Urinary bladder (tissue), 4 donors: ENCODE data around the gene PPP2R2D. TPM values are rescaled to one million over a fixed set of nuclear protein-coding genes. Genes with fewer than 3 reads are reported as not detected.
"Not testable (repeated sequence)": the region's sequence is repeated elsewhere in the genome, so short reads cannot be mapped to it uniquely, and the experiment has no call there.

Source experiments
- DNase-seq: peaks from one replicate; pipeline ENCODE4 v3.0.0-alpha.2; 2015; ENCODE audit errors: extremely low spot score
- H3K27ac ChIP-seq: one replicate; pipeline ENCODE4 v1.5.1; 2013; ENCODE audit warnings: low read depth, mild to moderate bottlenecking, moderate library complexity
- H3K36me3 ChIP-seq: one replicate; pipeline ENCODE4 v1.6.1; 2013; ENCODE audit warnings: mild to moderate bottlenecking, moderate library complexity; ENCODE audit not compliant: insufficient read depth
- H3K4me1 ChIP-seq: one replicate; pipeline ENCODE4 v1.6.1; 2013; ENCODE audit warnings: mild to moderate bottlenecking, moderate library complexity; ENCODE audit not compliant: insufficient read depth
- H3K4me3 ChIP-seq: one replicate; pipeline ENCODE4 v1.5.1; 2013; ENCODE audit warnings: low read depth, low read length
- WGBS: extraction: QIAGEN DNeasy Blood & Tissue Kit; methylation state at CpG from one replicate; pipeline ENCODE4 v1.1.7; 2013; 5-methylcytosine and 5-hydroxymethylcytosine counted together
- polyA plus RNA-seq: library from polyadenylated mRNA; stranded (reverse); fragments of 200-250 nt; gene quantifications from one replicate; pipeline ENCODE4 v1.2.3, GENCODE V29; 2013
- total RNA-seq: library from RNA; depleted of rRNA; stranded (reverse); fragments of >200 nt; gene quantifications from one replicate; pipeline ENCODE4 v1.2.3, GENCODE V29; 2014
- donor health status: healthy with polysubstance abuse.
- donor health status: healthy.

Gene PPP2R2D
- total and polyA plus RNA-seq, 2 donors = 25.1 to 44.7 TPM

DNA sequence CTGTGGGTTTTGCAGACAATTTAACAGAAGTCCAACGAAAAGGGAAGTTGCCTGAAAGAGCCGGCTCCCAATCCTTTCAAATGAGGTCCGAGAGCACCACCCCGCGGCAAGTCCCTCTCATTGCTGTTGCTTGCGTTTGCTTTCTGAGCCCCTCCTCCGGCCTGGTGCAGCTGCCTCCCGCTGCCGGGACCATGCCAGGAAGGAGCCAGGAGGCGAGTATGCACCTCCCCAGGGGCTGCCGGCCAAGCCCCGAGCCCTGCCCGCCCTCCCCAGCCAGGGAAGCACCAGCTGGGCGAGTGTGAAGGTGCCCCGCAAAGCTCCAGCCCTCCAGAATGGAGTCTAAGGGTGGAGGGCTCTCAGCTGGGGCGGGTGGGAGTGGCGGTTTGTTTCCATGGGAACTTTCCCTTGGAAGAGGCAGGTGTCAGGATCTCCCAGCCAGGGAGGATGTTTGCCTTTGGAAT is 25.8 kb upstream of the PPP2R2D start:
- no peak overlapping the region for H3K4me3 ChIP-seq
- DNase-seq = peak; percentile 67
- H3K27ac ChIP-seq = no peak overlapping the region
- no peaks in the 10 kb centered on the region for H3K4me1 ChIP-seq
- WGBS = 3% methylated on average over 17 of the region's 17 CpGs
- H3K36me3 ChIP-seq = no peaks in the 10 kb centered on the region

- Histone ChIP-seq H3K27ac (no peak overlapping the region), H3K4me3 (no peak overlapping the region), H3K4me1 (no peaks in the 10 kb centered on the region), H3K36me3 (no peaks in the 10 kb centered on the region)
- no peak for DNase-seq
- WGBS = 57% methylated on average over 10 of the region's 10 CpGs
These were observed 25.3 kb upstream of the PPP2R2D start for GRCh38 chr10:131875501-131875900.

- no peaks in the 10 kb centered on the region for H3K36me3 ChIP-seq
- H3K4me1 ChIP-seq = no peaks in the 10 kb centered on the region
- H3K27ac ChIP-seq = no peak overlapping the region
- 53% methylated on average over 10 of the region's 10 CpGs for WGBS
- no peak for DNase-seq
- no peak overlapping the region for H3K4me3 ChIP-seq
These were observed 24.8 kb upstream of the PPP2R2D start for GRCh38 chr10:131876017-131876416.

GRCh38 chr10:131876508-131876907 is 24.3 kb upstream of the PPP2R2D start:
- Histone ChIP-seq H3K27ac (no peak overlapping the region), H3K4me1 (no peaks in the 10 kb centered on the region), H3K4me3 (no peak overlapping the region), H3K36me3 (no peaks in the 10 kb centered on the region)
- no peak for DNase-seq
- 28% methylated on average over 7 of the region's 7 CpGs for WGBS

DNA sequence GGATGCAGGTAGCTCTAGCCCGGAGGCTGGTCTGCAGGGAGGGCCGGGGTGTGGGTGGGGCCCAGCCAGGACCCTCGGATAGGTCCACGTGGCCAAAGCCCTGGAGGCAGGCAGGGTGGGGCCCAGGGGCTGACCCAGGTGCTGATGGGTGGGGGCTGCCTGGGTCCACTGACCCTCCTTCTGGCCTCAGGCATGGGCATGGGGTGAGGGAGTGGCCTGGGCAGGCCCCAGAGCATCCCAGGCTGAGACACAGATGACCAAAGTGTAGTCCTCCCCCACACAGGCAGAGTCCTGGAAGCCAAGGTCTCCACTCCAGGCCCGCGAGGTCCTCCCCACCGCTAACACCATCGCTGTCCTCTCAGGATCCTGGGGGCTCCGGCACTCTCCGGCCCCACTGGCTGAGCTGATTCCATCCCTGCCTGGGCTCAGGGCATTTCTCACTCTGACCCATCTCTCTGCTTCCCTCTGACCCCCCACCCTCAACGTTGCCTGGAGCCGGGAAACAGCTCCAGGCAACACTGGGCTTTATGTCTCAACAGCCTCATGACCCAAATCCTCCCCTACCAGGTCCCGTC is 20.7 kb upstream of the PPP2R2D start:
- no peaks in the 10 kb centered on the region for H3K4me1 ChIP-seq
- DNase-seq = no peak
- WGBS = 82% methylated on average over 13 of the region's 13 CpGs

DNA sequence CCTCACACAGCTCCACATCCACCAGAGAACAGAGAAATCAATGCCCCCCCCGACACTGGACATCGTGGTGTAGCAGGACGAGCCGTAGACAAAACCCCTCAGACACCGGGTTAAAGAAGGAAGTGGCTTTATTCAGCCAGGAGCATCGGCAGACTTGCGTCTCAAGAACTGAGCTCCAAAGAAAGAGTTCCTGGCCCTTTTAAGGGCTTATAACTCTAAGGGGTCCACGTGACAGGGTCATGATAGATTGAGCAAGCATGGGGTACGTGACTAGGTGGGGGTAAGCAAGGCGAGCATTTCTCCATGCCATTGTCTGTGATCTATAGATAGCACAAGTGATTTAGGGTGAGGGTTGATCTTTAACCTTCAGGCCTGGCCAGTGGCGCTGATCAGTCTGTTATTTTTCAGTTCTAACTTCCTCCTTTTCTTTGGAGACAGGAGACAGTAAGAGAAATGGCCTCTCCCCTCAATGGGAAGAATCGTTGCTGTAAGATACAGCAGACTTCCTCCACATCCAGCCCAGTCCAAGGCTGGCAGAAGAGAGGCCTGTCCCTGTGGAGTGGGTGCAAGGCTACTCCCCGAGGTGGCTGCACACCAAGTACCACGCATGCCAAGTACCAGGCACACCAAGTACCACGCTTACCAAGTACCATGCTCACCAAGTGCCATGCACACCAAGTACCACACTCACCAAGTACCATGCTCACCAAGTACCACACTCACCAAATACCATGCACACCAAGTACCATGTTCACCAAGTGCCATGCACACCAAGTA is 19.5 kb upstream of the PPP2R2D start:
- no peak for DNase-seq
- WGBS = 87% methylated on average over 15 of the region's 15 CpGs

More for the DNA sequence above, 20.7 kb upstream of the PPP2R2D start:
- H3K36me3 ChIP-seq = no peaks in the 10 kb centered on the region
- no peak overlapping the region for H3K27ac ChIP-seq
- no peak overlapping the region for H3K4me3 ChIP-seq

DNA sequence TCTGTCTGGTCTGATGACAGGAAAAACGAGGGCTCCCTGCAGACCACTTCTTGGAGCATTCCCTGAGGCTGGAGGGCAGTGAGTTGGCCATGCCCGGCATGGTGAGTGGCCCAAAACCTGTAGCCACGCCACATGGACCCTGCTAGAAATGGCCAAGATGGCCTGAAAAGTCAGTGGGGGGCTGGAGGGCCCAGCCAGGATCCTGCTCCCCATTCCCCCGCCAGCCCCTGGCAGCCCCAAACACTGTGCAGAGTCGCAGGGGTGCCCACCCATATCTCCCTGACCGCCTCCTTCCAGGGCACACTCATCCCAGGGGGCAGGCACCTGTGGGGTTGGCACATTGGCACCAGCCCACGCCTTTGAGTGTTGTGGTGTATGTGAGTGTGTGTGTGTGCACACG is 18.7 kb upstream of the PPP2R2D start:
- WGBS = 91% methylated on average over 8 of the region's 8 CpGs
- no peak overlapping the region for H3K27ac ChIP-seq
- no peaks in the 10 kb centered on the region for H3K4me1 ChIP-seq
- no peaks in the 10 kb centered on the region for H3K36me3 ChIP-seq
- H3K4me3 ChIP-seq = no peak overlapping the region
- DNase-seq = no peak

More for the DNA sequence above, 19.5 kb upstream of the PPP2R2D start:
- Histone ChIP-seq H3K27ac (no peak overlapping the region), H3K4me1 (no peaks in the 10 kb centered on the region), H3K4me3 (no peak overlapping the region), H3K36me3 (no peaks in the 10 kb centered on the region)

DNA sequence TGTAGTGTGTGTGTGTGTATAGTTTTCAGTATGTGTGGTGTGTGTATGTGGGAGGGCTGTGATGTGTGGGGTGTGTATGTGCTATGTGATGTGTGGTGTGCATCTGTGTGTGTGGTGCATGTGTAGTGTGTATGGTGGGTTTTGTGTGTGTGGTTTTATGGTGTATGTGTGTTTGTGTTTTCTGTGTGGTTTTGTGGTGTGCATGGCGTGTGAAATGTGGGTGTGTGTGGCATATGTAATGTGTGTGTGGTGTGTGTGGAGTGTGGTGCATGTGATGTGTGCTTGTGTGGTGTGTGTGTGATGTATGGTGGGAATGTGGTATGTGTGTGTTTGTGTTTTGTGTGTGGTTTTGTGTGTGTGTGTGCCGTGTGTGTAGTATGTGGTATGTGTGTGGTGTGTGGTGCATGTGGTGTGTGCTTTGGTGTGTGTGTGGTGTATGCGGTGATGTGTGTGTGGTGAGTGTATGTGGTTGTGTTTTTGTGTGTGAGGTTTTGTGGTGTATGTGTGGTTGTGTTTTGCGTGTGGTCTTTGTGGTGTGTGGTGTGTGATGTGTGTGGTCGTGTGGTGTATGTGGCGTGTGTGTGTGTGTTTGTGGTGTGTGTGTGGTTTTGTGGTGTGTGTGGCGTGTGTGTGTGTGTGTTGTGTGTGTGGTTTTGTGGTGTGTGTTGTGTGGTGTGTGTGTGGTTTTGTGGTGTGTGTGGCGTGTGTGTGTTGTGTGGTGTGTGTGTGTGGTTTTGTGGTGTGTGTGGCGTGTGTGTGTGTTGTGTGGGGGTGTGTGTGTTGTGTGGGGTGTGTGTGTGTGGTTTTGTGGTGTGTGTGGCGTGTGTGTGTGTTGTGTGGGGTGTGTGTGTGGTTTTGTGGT is 18.0 kb upstream of the PPP2R2D start:
- Histone ChIP-seq H3K4me3 (no peak overlapping the region), H3K4me1 (no peaks in the 10 kb centered on the region), H3K36me3 (no peaks in the 10 kb centered on the region), H3K27ac (no peak overlapping the region)
- 97% methylated on average over 10 of the region's 10 CpGs for WGBS
- DNase-seq = no peak

DNA sequence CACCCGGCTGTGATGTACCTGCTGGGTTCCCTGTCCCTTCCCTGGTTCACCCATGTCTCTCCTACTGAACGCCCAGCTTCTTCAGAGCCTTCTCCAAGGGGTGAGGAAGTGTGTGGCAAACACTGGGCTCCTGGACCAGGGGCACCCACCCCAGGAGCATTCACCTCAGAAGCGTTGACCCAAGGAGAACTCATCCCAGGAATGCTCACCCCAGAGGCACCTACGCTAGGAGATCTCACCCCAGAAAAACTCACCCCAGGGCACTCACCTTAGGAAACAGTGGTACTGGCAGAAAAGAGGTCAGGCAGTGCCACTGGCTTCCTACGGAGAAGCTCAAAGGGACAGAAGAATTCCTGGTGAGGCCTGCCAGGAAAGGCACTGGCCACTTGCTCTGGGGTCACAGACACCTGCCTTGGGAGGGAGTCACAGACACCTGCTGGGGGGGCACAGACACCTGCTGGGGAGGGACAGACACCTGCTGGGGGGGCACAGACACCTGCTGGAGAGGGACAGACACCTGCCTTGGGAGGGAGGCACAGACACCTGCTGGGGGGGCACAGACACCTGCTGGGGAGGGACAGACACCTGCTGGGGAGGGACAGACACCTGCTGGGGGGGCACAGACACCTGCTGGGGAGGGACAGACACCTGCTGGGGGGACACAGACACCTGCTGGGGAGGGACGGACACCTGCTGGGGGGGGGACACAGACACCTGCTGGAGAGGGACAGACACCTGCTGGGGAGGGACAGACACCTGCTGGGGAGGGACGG is 17.0 kb upstream of the PPP2R2D start:
- H3K36me3 ChIP-seq, DNase-seq, H3K4me3 ChIP-seq, H3K27ac ChIP-seq, H3K4me1 ChIP-seq: not testable (repeated sequence)
- 71% methylated on average over 7 of the region's 7 CpGs for WGBS

- 22% methylated on average over 25 of the region's 25 CpGs for WGBS
- Histone ChIP-seq H3K4me3 (no peak overlapping the region), H3K4me1 (no peaks in the 10 kb centered on the region), H3K27ac (no peak overlapping the region), H3K36me3 (no peaks in the 10 kb centered on the region)
- no peak for DNase-seq
These were observed 15.2 kb upstream of the PPP2R2D start for GRCh38 chr10:131885391-131886165.

DNA sequence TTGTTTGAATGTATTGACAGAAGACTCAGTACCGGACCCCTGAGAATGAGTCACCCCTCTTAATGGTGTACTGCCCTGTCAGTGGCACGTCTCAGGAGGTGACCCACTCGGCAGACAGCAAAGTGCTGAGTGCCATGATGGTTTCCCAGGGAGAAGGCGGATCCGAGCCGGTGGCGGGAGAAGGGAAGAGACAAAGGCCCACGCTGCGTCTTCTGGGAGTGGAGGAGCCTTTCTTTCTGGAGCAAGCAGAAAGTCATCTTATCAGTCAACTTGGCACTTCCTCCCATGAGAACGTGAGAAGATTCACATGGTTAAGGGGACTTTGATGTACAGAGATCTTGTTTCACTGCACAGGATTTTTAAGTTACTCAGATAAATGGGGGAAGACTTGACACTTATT is 14.6 kb upstream of the PPP2R2D start:
- H3K27ac ChIP-seq = no peak overlapping the region
- no peaks in the 10 kb centered on the region for H3K36me3 ChIP-seq
- no peak for DNase-seq
- WGBS = 71% methylated on average over 10 of the region's 10 CpGs
- H3K4me3 ChIP-seq = no peak overlapping the region
- no peaks in the 10 kb centered on the region for H3K4me1 ChIP-seq

DNA sequence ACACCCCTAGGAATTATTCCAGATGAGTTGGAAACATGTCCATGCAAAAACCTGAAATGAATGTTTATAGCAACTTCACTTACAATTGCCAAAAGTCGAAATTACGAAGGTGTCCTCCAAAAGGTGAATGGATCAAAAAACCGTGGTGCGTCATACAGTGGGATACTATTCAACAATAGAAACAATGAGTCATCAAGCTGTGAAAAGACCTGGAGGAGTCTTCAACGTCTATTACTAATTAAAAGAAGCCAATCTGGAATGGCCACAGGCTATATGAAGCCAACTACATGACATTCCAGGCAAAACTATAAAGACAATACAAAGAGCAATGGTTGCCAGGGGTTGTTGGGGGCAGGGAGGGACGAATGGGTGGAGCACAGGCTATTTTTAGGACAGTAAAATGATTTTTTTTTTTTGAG is 12.6 kb upstream of the PPP2R2D start:
- 76% methylated on average over 6 of the region's 6 CpGs for WGBS
- Histone ChIP-seq H3K27ac (no peak overlapping the region), H3K4me1 (no peaks in the 10 kb centered on the region), H3K36me3 (no peaks in the 10 kb centered on the region), H3K4me3 (no peak overlapping the region)
- DNase-seq = no peak
